Measurements from ENCODE around the gene MACO1.
"Not testable (repeated sequence)": the region's sequence is repeated elsewhere in the genome, so short reads cannot be mapped to it uniquely, and the experiment has no call there.

The MACO1 gene

GRCh38 chr1:25430073-25430966 is at the start of gene MACO1:
Gene MACO1 (plus strand): TSS chr1:25430897. CDS start chr1:25431099, 202 bp downstream.
- peak; percentile 98 to 100 (median 99) for DNase-seq
- intact Hi-C loops (cut with DNase I): loop anchor here (2.0 to 10.0 kb wide), 2 partner anchors 186 to 384 kb away; partner anchors contain the start of genes MAN1C1 and MTFR1L

GRCh38 chr1:25382543-25382942 is 48.2 kb upstream of the MACO1 start:
- DNase-seq; intact Hi-C loops (cut with DNase I): not testable (repeated sequence)

- intact Hi-C loops (cut with DNase I); DNase-seq: not testable (repeated sequence)
Measured at GRCh38 chr1:25383090-25383489, 47.6 kb upstream of the MACO1 start.

- DNase-seq; intact Hi-C loops (cut with DNase I): not testable (repeated sequence)
Measured at GRCh38 chr1:25383875-25384274, 46.8 kb upstream of the MACO1 start.

- DNase-seq; intact Hi-C loops (cut with DNase I): not testable (repeated sequence)
Measured at GRCh38 chr1:25387096-25387495, 43.6 kb upstream of the MACO1 start.

- intact Hi-C loops (cut with DNase I); DNase-seq: not testable (repeated sequence)
Measured at GRCh38 chr1:25388691-25389090, 42.0 kb upstream of the MACO1 start.

- intact Hi-C loops (cut with DNase I); DNase-seq: not testable (repeated sequence)
Measured at GRCh38 chr1:25389721-25390120, 41.0 kb upstream of the MACO1 start.

- DNase-seq: no peak
- intact Hi-C loops (cut with DNase I): no loop called here
Measured at GRCh38 chr1:25392841-25393240, 37.9 kb upstream of the MACO1 start.

GRCh38 chr1:25397549-25397948 is 33.1 kb upstream of the MACO1 start:
- DNase-seq; intact Hi-C loops (cut with DNase I): not testable (repeated sequence)

- intact Hi-C loops (cut with DNase I); DNase-seq: not testable (repeated sequence)
Measured at GRCh38 chr1:25398079-25398478, 32.6 kb upstream of the MACO1 start.

GRCh38 chr1:25402947-25403803 is 27.5 kb upstream of the MACO1 start:
- intact Hi-C loops (cut with DNase I): not testable (repeated sequence)
- peak in 8 of 10 donors; percentile 14 to 90 (median 29) for DNase-seq

- intact Hi-C loops (cut with DNase I); DNase-seq: not testable (repeated sequence)
Measured at GRCh38 chr1:25405731-25406305, 24.9 kb upstream of the MACO1 start.

GRCh38 chr1:25409641-25410427 is 20.9 kb upstream of the MACO1 start:
- not testable (repeated sequence) for DNase-seq
- intact Hi-C loops (cut with DNase I): loop anchor here (5.0 kb wide), 1 partner anchor 123 kb away; no protein-coding TSS in a partner anchor

- intact Hi-C loops (cut with DNase I): loop anchor here (5.0 kb wide), 1 partner anchor 126 kb away; no protein-coding TSS in a partner anchor
- not testable (repeated sequence) for DNase-seq
Measured at GRCh38 chr1:25412872-25413623, 17.6 kb upstream of the MACO1 start.

- intact Hi-C loops (cut with DNase I): loop anchor here (5.0 kb wide), 1 partner anchor 127 kb away; no protein-coding TSS in a partner anchor
- DNase-seq: not testable (repeated sequence)
Measured at GRCh38 chr1:25414157-25414556, 16.5 kb upstream of the MACO1 start.

GRCh38 chr1:25414578-25414977 is 16.1 kb upstream of the MACO1 start:
- DNase-seq: not testable (repeated sequence)
- intact Hi-C loops (cut with DNase I): loop anchor here (5.0 kb wide), 1 partner anchor 127 kb away; no protein-coding TSS in a partner anchor

GRCh38 chr1:25417280-25417679 is 13.4 kb upstream of the MACO1 start:
- intact Hi-C loops (cut with DNase I); DNase-seq: not testable (repeated sequence)

GRCh38 chr1:25419339-25419738 is 11.4 kb upstream of the MACO1 start:
- DNase-seq; intact Hi-C loops (cut with DNase I): not testable (repeated sequence)

- intact Hi-C loops (cut with DNase I): not testable (repeated sequence)
Measured at GRCh38 chr1:25420715-25421114, 10.0 kb upstream of the MACO1 start, which contains the start of gene RHCE. Gene RHCE (minus strand): TSS chr1:25420825. CDS start chr1:25420786, 39 bp downstream.

More at GRCh38 chr1:25420715-25421114, 10.0 kb upstream of the MACO1 start, which contains the start of gene RHCE:
- DNase-seq: not testable (repeated sequence)
